A673 (cell line): ENCODE measurements around the gene CDK5RAP2. TPM values are rescaled to one million over a fixed set of nuclear protein-coding genes. Genes with fewer than 3 reads are reported as not detected.

Experiments used
- BruUV-seq: library from RNA; stranded (reverse); fragments of 400-500 nt; replicated peaks from 2 replicates; lab custom pipeline; 2021; lab: Mats Ljungman, UMichigan
- CTCF ChIA-PET: fragments of 300-600 bp; sonication (Branson Sonifier 250); formaldehyde crosslinking; loops from one replicate; lab custom pipeline; 2022; ENCODE audit warnings: antibody characterized with exemption; lab: Charles Lee
- POLR2A ChIA-PET: fragments of 300-600 bp; sonication (Branson Sonifier 250); formaldehyde crosslinking; loops from one replicate; lab custom pipeline; 2022; ENCODE audit warnings: antibody characterized with exemption; ENCODE audit not compliant: low non-redundant PET; lab: Charles Lee
- DNase-seq: peaks from one replicate; pipeline ENCODE4 v3.0.0-alpha.2; 2015; ENCODE audit warnings: low spot score
- H3K27ac ChIP-seq: fragments of 200-600 bp; sonication (generic); 2 replicates; pipeline ENCODE4 v1.5.1; 2016; ENCODE audit warnings: mixed run types, low read depth, mild to moderate bottlenecking, mixed read lengths, antibody characterized with exemption, low read length; ENCODE audit not compliant: poor library complexity, severe bottlenecking
- H3K27me3 ChIP-seq: fragments of 200-600 bp; sonication (generic); replicated peaks from 2 replicates; pipeline ENCODE4 v1.6.1; 2017; ENCODE audit warnings: mixed run types, low read depth, mild to moderate bottlenecking, mixed read lengths, antibody characterized with exemption, low read length; ENCODE audit not compliant: insufficient read depth, poor library complexity
- H3K36me3 ChIP-seq: fragments of 200-600 bp; sonication (generic); 2 replicates; pipeline ENCODE4 v1.6.1; 2016; ENCODE audit warnings: mixed run types, mild to moderate bottlenecking, mixed read lengths, antibody characterized with exemption, low read length; ENCODE audit not compliant: insufficient read depth, poor library complexity, severe bottlenecking
- H3K4me1 ChIP-seq: fragments of 200-600 bp; sonication (generic); 2 replicates; pipeline ENCODE4 v1.6.1; 2017; ENCODE audit warnings: mixed run types, mild to moderate bottlenecking, mixed read lengths, antibody characterized with exemption, low read length; ENCODE audit not compliant: insufficient read depth, poor library complexity, severe bottlenecking
- H3K4me3 ChIP-seq: fragments of 200-600 bp; sonication (generic); 2 replicates; pipeline ENCODE4 v1.5.1; 2016; ENCODE audit warnings: low read depth, mixed run types, mild to moderate bottlenecking, mixed read lengths, low read length; ENCODE audit not compliant: poor library complexity, severe bottlenecking
- H3K9me3 ChIP-seq: fragments of 200-600 bp; sonication (generic); 2 replicates; pipeline ENCODE4 v1.6.1; 2016; ENCODE audit warnings: mixed run types, low read depth, mild to moderate bottlenecking, mixed read lengths, antibody characterized with exemption, low read length; ENCODE audit not compliant: poor library complexity, severe bottlenecking
- EZH2 ChIP-seq: fragments of 200-600 bp; sonication (generic); IDR thresholded peaks from 2 replicates; pipeline ENCODE4 v1.6.1; 2017; ENCODE audit warnings: borderline replicate concordance, low read depth, mild to moderate bottlenecking, mixed read lengths, antibody characterized with exemption, low read length; ENCODE audit not compliant: poor library complexity, severe bottlenecking
- intact Hi-C: fragments of 100-400 bp; cut with micrococcal nuclease; formaldehyde crosslinking; loops from one replicate; pipeline ENCODE4 v1.10.0; 2022; ENCODE audit not compliant: unreplicated experiment
- total RNA-seq: library from RNA; stranded (reverse); gene quantifications from 2 replicates; pipeline ENCODE4 v1.2.3, GENCODE V29; 2021
- TF ChIP-seq, protein P1 (sequence below): fragments of 300-800, 200-600 bp; sonication (generic); conservative IDR thresholded peaks from 2 replicates; pipeline ENCODE4 v1.5.1; 2017; ENCODE audit warnings: low read depth, mild to moderate bottlenecking, antibody characterized with exemption, low read length, moderate library complexity, mixed read lengths

Gene CDK5RAP2
- total RNA-seq, 1 experiment from 2014 or later, result 94.5 TPM

DNA sequence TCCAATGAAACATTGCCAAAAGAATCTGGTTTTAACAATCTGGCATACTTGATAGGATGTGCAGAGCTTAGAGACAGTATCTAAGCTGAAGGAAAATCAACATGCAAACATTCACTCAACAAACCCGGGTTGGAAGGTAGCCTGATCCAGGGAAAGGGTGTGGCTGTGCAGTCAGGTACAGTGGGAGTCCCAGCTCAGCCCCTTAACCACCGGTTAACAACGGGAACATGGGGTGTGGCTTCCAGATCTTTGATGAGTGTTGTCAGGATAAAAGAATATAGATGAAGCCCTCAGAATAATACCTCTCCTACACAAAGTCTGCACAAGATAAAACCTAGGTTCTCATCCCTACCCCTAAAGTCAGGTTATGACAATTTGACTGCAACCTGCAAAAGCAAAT, 127.3 kb downstream of the CDK5RAP2 start:
- no peak for TF ChIP-seq EZH2
- TF ChIP-seq, protein P1, sequence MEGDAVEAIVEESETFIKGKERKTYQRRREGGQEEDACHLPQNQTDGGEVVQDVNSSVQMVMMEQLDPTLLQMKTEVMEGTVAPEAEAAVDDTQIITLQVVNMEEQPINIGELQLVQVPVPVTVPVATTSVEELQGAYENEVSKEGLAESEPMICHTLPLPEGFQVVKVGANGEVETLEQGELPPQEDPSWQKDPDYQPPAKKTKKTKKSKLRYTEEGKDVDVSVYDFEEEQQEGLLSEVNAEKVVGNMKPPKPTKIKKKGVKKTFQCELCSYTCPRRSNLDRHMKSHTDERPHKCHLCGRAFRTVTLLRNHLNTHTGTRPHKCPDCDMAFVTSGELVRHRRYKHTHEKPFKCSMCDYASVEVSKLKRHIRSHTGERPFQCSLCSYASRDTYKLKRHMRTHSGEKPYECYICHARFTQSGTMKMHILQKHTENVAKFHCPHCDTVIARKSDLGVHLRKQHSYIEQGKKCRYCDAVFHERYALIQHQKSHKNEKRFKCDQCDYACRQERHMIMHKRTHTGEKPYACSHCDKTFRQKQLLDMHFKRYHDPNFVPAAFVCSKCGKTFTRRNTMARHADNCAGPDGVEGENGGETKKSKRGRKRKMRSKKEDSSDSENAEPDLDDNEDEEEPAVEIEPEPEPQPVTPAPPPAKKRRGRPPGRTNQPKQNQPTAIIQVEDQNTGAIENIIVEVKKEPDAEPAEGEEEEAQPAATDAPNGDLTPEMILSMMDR, result no peak
- no peaks in the 10 kb centered on the region for H3K9me3 ChIP-seq
- no peak overlapping the region for H3K27ac ChIP-seq
- ChIA-PET POLR2A (no interaction called here), CTCF (no interaction called here)
- BruUV-seq, result no TSS peak
- no peaks in the 10 kb centered on the region for H3K27me3 ChIP-seq
- no peaks in the 10 kb centered on the region for H3K4me1 ChIP-seq
- peaks cover 28% of the 10 kb centered on the region for H3K36me3 ChIP-seq
- intact Hi-C loops, result no loop called here
- no peak overlapping the region for H3K4me3 ChIP-seq
- DNase-seq, result no peak

DNA sequence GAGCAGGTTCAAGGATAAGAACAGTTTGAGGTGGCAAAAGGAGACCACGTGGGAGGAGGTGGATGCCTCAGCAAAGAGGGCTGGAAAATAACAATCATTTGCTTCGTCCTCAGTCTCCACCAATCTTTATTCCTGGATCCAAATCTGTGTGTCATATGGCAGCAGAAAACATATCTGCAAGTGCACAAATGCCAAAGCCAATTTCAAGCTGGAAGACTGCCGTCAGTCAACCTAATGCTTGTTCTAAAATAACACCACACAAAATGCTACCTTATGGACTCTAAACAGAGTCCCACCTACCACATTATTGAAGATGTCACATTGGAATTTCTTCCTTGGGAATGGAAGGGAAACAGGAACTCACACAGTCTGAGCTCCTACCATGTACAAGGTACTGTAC, 129.1 kb downstream of the CDK5RAP2 start:
- intact Hi-C loops, result no loop called here
- no peaks in the 10 kb centered on the region for H3K4me1 ChIP-seq
- no peak overlapping the region for H3K4me3 ChIP-seq
- CTCF ChIA-PET, result no interaction called here
- no peaks in the 10 kb centered on the region for H3K27me3 ChIP-seq
- no peak for DNase-seq
- H3K27ac ChIP-seq, result no peak overlapping the region
- TF ChIP-seq, protein P1, result no peak
- no peak for TF ChIP-seq EZH2
- no peaks in the 10 kb centered on the region for H3K9me3 ChIP-seq
- POLR2A ChIA-PET, result interaction anchor here (0.7 kb wide), 1 partner anchor 17 kb away, joined by 3 read pairs; no protein-coding TSS in a partner anchor
- no TSS peak for BruUV-seq
- H3K36me3 ChIP-seq, result peaks cover 33% of the 10 kb centered on the region

DNA sequence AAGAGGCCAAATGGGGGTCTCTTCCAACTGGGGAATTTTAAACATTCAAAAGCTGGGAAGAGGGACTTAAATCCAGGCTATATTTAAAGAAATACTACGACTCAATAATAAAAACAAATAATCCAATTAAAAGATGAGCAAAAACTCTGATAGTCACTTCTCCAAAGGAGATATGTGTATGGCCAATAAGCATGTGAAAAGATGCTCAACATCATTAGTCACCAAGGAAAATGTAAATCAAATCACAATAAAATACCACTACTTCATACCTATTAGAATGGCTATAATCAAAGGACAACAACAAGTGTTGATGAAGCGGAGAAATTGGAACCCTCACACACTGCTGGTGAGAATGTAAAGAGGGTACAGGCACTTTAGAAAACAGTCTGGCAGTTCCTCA, 130.4 kb downstream of the CDK5RAP2 start:
- Histone ChIP-seq H3K27me3 (no peaks in the 10 kb centered on the region), H3K4me3 (no peak overlapping the region), H3K9me3 (no peaks in the 10 kb centered on the region), H3K27ac (no peak overlapping the region), H3K4me1 (no peaks in the 10 kb centered on the region), H3K36me3 (peaks cover 34% of the 10 kb centered on the region)
- ChIA-PET POLR2A (no interaction called here), CTCF (no interaction called here)
- intact Hi-C loops, result no loop called here
- BruUV-seq, result no TSS peak
- TF ChIP-seq, protein P1, result no peak
- no peak for TF ChIP-seq EZH2
- no peak for DNase-seq
